Lower leg skin (tissue), 4 donors: ENCODE results near the gene FNIP1. TPM values are rescaled to one million over a fixed set of nuclear protein-coding genes. Genes with fewer than 3 reads are reported as not detected.

Experiments used
- DNase-seq, 2 donors: peaks; one replicate each; pipeline ENCODE4 v3.0.0-alpha.2; 2019; ENCODE audit warnings: low spot score in 2 of 2
- H3K4me3 ChIP-seq: fragments of 200-600 bp; sonication (generic); 2 replicates; pipeline ENCODE4 v1.5.1; 2017; ENCODE audit warnings: mild to moderate bottlenecking, low read depth; ENCODE audit not compliant: poor library complexity, severe bottlenecking
- CTCF ChIP-seq, 3 donors: fragments of 450-650 bp; IDR thresholded peaks; one replicate each; pipeline ENCODE4 v1.5.1; 2016; ENCODE audit warnings: antibody characterized with exemption in 3 of 3, mild to moderate bottlenecking in 3 of 3, moderate library complexity in 2 of 3
- POLR2A ChIP-seq, 2 donors: fragments of 450-650 bp; IDR thresholded peaks; one replicate each; pipeline ENCODE4 v1.6.1; 2016 to 2017; ENCODE audit warnings: antibody characterized with exemption in 2 of 2, mild to moderate bottlenecking in 1 of 2, moderate library complexity in 1 of 2
- WGBS, 2 donors: methylation state at CpG; one replicate each; pipeline ENCODE4 v1.1.5; 2018; 5-methylcytosine and 5-hydroxymethylcytosine counted together
- intact Hi-C: fragments of 100-400 bp; cut with DNase I; formaldehyde crosslinking; loops from one replicate; pipeline ENCODE4 v1.15.0; 2023; ENCODE audit warnings: low total_unique reads
- total RNA-seq, 4 donors: library from RNA; depleted of rRNA; stranded (reverse); fragments of >200 nt; gene quantifications; one replicate each; pipeline ENCODE4 v1.1.0, GENCODE V29; 2016

The FNIP1 gene
- total RNA-seq, 4 donors from 2014 or later: 31.3 to 48.1 (median 36.2) TPM

DNA sequence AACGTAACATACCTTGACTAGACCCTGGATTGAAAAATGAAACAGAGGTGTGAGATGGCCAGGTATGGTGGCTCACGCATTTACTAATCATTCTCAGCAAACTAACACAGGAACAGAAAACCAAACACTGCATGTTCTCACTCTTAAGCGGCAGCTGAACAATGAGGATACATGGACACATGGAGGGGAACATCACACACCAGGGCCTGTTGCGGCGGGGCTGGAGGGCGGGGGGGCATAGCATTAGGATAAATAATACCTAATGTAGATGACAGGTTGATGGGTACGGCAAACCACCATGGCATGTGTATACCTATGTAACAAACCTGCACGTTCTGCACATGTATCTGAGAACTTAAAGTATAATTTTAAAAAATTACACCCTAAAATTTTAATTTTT lies 177.7 kb downstream of the FNIP1 start:
- DNase-seq: no peak
- intact Hi-C loops: no loop called here
- H3K4me3 ChIP-seq: no peak overlapping the region
- WGBS, 2 donors: 80 to 89% methylated on average over 8 of the region's 8 CpGs
- TF ChIP-seq POLR2A (IDR thresholded peaks at IDR 0.05): no peak
- TF ChIP-seq CTCF (IDR thresholded peaks at IDR 0.05): no peak

DNA sequence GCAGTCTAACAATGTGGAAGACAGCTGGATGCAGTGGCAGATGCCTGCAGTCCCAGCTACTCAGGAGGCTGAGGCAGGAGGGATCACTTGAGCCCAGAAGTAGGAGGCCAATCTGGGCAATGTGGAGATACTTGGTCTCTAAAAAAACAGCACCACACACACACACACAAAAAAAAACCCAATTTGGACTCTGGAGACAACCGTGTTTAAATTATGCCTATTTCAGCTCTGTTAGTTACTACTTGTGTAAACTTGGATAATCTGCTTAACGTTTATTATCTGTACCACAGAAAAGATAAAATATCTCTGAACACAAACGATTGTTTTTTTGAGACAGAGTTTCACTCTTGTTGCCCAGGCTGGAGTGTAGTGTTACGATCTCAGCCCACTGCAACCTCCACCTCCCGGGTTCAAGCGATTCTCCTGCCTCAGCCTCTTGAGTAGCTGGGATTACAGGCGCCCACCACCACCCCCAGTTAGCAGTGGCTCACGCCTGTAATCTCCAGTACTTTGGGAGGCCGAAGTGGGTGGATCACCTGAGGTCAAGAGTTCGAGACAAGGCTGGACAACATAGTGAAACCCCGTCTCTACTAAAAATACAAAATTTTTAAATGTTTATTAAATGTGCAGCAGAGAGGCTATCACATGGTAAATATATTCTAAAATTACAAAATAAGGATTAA lies 179.5 kb downstream of the FNIP1 start:
- no peak for DNase-seq
- no peak overlapping the region for H3K4me3 ChIP-seq
- intact Hi-C loops: no loop called here
- TF ChIP-seq CTCF (IDR thresholded peaks at IDR 0.05): no peak
- no peak for TF ChIP-seq POLR2A (IDR thresholded peaks at IDR 0.05)
- 90 to 93% methylated on average over 11 of the region's 11 CpGs for WGBS, 2 donors

- DNase-seq: no peak
- no peak overlapping the region for H3K4me3 ChIP-seq
- intact Hi-C loops: no loop called here
- WGBS, 2 donors: 86 to 90% methylated on average over 2 of the region's 2 CpGs
- TF ChIP-seq CTCF (IDR thresholded peaks at IDR 0.05) (no peak), POLR2A (IDR thresholded peaks at IDR 0.05) (no peak)
These were observed 180.9 kb downstream of the FNIP1 start for GRCh38 chr5:131615957-131616356.

DNA sequence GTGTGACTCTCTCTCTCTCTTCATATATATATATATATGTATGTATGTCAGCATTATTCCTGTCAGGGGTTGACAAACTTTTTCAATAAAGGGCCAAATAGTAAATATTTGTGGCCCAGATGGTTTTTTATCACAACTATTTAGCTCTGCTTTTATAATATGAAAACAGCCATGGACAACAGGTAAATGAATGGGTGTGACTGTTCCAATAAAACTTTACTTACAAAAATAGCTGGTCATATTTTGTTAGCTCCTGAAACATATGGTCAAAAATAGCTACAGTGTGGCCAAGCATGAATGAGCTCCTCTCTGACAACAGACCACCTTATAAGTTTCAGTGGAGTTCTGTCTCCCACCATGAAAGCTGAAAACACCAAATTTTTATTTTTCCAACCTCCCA lies 183.4 kb downstream of the FNIP1 start:
- intact Hi-C loops: loop anchor here (5.0 kb wide), 1 partner anchor 1321 kb away; no protein-coding TSS in a partner anchor

DNA sequence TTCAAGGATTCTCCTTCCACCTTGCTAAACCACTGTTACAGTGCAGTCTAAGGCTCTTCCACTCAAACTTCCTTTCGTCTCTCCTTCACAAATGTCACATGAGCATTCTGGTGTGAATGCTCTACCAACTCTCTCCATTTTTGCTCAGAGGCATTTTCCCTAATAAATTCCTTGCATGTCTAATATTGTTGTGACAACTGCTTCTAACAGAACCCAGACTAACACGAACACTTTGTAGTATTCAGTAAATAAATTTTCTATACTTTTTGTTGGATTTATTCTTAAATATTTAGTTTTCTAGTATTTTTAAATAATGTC lies 185.8 kb downstream of the FNIP1 start:
- intact Hi-C loops: loop anchor here (5.0 kb wide), 1 partner anchor 1319 kb away; no protein-coding TSS in a partner anchor
- no peak overlapping the region for H3K4me3 ChIP-seq
- no peak for DNase-seq
- 85 to 86% methylated on average over 2 of the region's 2 CpGs for WGBS, 2 donors
- no peak for TF ChIP-seq POLR2A (IDR thresholded peaks at IDR 0.05)
- no peak for TF ChIP-seq CTCF (IDR thresholded peaks at IDR 0.05)

More for the DNA sequence above, 183.4 kb downstream of the FNIP1 start:
- TF ChIP-seq POLR2A (IDR thresholded peaks at IDR 0.05) (no peak), CTCF (IDR thresholded peaks at IDR 0.05) (no peak)
- no peak overlapping the region for H3K4me3 ChIP-seq
- DNase-seq: no peak
